ENCODE measurements around the gene ITPK1.

The ITPK1 gene

GRCh38 chr14:92982956-92983355 lies 132.8 kb downstream of the ITPK1 start:
- peaks cover 5% of the 10 kb centered on the region for H3K4me1 ChIP-seq (ENCODE audit: control insufficient read depth, insufficient read depth, low read depth, low read length)
- no peak overlapping the region for H2BK120ac ChIP-seq (ENCODE audit: low read depth, low read length)
- H2BK12ac ChIP-seq (ENCODE audit: low read length in 2 of 2), result no peak overlapping the region

GRCh38 chr14:92981726-92982125 lies 134.0 kb downstream of the ITPK1 start:
- no peak overlapping the region for H3K14ac ChIP-seq (ENCODE audit: low read length in 2 of 2)
- H3K79me1 ChIP-seq (replicated peaks; ENCODE audit: low read length, poor library complexity, severe bottlenecking), result peaks cover 1% of the 10 kb centered on the region
- no peak for DNase-seq
- no peak overlapping the region for H3K23ac ChIP-seq (ENCODE audit: low read length in 2 of 2)
- H3K18ac ChIP-seq (ENCODE audit: low read depth in 1 of 2, low read length in 2 of 2), result no peak overlapping the region
- no peak overlapping the region for H3K4ac ChIP-seq (ENCODE audit: low read depth in 1 of 2, low read length in 2 of 2)
- peaks cover 5% of the 10 kb centered on the region for H3K4me1 ChIP-seq (ENCODE audit: control insufficient read depth, insufficient read depth, low read depth, low read length)
- H3K4me2 ChIP-seq (ENCODE audit: low read length, poor library complexity, severe bottlenecking), result no peak overlapping the region
- no peak overlapping the region for H4K91ac ChIP-seq (ENCODE audit: low read length)
- 95% methylated on average over 8 of the region's 8 CpGs for WGBS
- H2BK120ac ChIP-seq (ENCODE audit: low read depth, low read length), result no peak overlapping the region
- H3K27me3 ChIP-seq (ENCODE audit: control insufficient read depth in 1 of 2, insufficient read depth in 1 of 2, low read length in 2 of 2), result no peaks in the 10 kb centered on the region
- H4K8ac ChIP-seq (ENCODE audit: low read length), result no peak overlapping the region
- no peak overlapping the region for H3K9ac ChIP-seq (ENCODE audit: low read length)
- H3K4me3 ChIP-seq (ENCODE audit: insufficient read depth in 1 of 2, low read depth in 1 of 2, low read length in 2 of 2), result no peak overlapping the region
- no peak overlapping the region for H3K27ac ChIP-seq (ENCODE audit: low read length, poor library complexity, severe bottlenecking)
- peaks cover 0 to 4% of the 10 kb centered on the region in 2 experiments for H3K36me3 ChIP-seq (ENCODE audit: control insufficient read depth in 1 of 2, insufficient read depth in 2 of 2, low read depth in 1 of 2, low read length in 2 of 2)
- H3K9me3 ChIP-seq (ENCODE audit: control insufficient read depth, low read length), result peaks cover 20% of the 10 kb centered on the region
- no peak overlapping the region for H2BK15ac ChIP-seq (ENCODE audit: low read depth, poor library complexity, severe bottlenecking)
- H2BK12ac ChIP-seq (ENCODE audit: low read length in 2 of 2), result no peak overlapping the region
- H2BK5ac ChIP-seq (ENCODE audit: low read depth, low read length, poor library complexity, severe bottlenecking), result no peak overlapping the region
- no peak overlapping the region for H2AFZ ChIP-seq (ENCODE audit: low read depth, low read length)
- H2AK5ac ChIP-seq (ENCODE audit: low read length, severe bottlenecking), result no peak overlapping the region

More at GRCh38 chr14:92982956-92983355, 132.8 kb downstream of the ITPK1 start:
- no peak overlapping the region for H2AFZ ChIP-seq (ENCODE audit: low read depth, low read length)
- H3K4me2 ChIP-seq (ENCODE audit: low read length, poor library complexity, severe bottlenecking), result no peak overlapping the region
- no peak overlapping the region for H4K91ac ChIP-seq (ENCODE audit: low read length)
- no peak overlapping the region for H3K14ac ChIP-seq (ENCODE audit: low read length in 2 of 2)
- H3K79me1 ChIP-seq (replicated peaks; ENCODE audit: low read length, poor library complexity, severe bottlenecking), result peaks cover 1% of the 10 kb centered on the region
- no peaks in the 10 kb centered on the region for H3K27me3 ChIP-seq (ENCODE audit: control insufficient read depth in 1 of 2, insufficient read depth in 1 of 2, low read length in 2 of 2)
- no peak overlapping the region for H3K18ac ChIP-seq (ENCODE audit: low read depth in 1 of 2, low read length in 2 of 2)
- no peak for DNase-seq
- no peak overlapping the region for H4K8ac ChIP-seq (ENCODE audit: low read length)
- H3K23ac ChIP-seq (ENCODE audit: low read length in 2 of 2), result no peak overlapping the region
- peaks cover 0 to 5% of the 10 kb centered on the region in 2 experiments for H3K36me3 ChIP-seq (ENCODE audit: control insufficient read depth in 1 of 2, insufficient read depth in 2 of 2, low read depth in 1 of 2, low read length in 2 of 2)
- H2BK15ac ChIP-seq (ENCODE audit: low read depth, poor library complexity, severe bottlenecking), result no peak overlapping the region
- WGBS, result 88% methylated on average over 8 of the region's 8 CpGs
- H3K9me3 ChIP-seq (ENCODE audit: control insufficient read depth, low read length), result peaks cover 8% of the 10 kb centered on the region
- H3K27ac ChIP-seq (ENCODE audit: low read length, poor library complexity, severe bottlenecking), result no peak overlapping the region
- H3K9ac ChIP-seq (ENCODE audit: low read length), result no peak overlapping the region
- no peak overlapping the region for H3K4ac ChIP-seq (ENCODE audit: low read depth in 1 of 2, low read length in 2 of 2)
- H2AK5ac ChIP-seq (ENCODE audit: low read length, severe bottlenecking), result no peak overlapping the region
- no peak overlapping the region for H3K4me3 ChIP-seq (ENCODE audit: insufficient read depth in 1 of 2, low read depth in 1 of 2, low read length in 2 of 2)
- H2BK5ac ChIP-seq (ENCODE audit: low read depth, low read length, poor library complexity, severe bottlenecking), result no peak overlapping the region

- Histone ChIP-seq H3K14ac (ENCODE audit: low read length in 2 of 2) (no peak overlapping the region), H2AK5ac (ENCODE audit: low read length, severe bottlenecking) (no peak overlapping the region), H4K91ac (ENCODE audit: low read length) (no peak overlapping the region), H2BK15ac (ENCODE audit: low read depth, poor library complexity, severe bottlenecking) (no peak overlapping the region), H3K27me3 (ENCODE audit: control insufficient read depth in 1 of 2, insufficient read depth in 1 of 2, low read length in 2 of 2) (no peaks in the 10 kb centered on the region), H3K9ac (ENCODE audit: low read length) (no peak overlapping the region), H3K18ac (ENCODE audit: low read depth in 1 of 2, low read length in 2 of 2) (no peak overlapping the region), H3K79me1 (replicated peaks; ENCODE audit: low read length, poor library complexity, severe bottlenecking) (peaks cover 1% of the 10 kb centered on the region), H3K36me3 (ENCODE audit: control insufficient read depth in 1 of 2, insufficient read depth in 2 of 2, low read depth in 1 of 2, low read length in 2 of 2) (peaks cover 0 to 6% of the 10 kb centered on the region in 2 experiments), H3K4me2 (ENCODE audit: low read length, poor library complexity, severe bottlenecking) (no peak overlapping the region), H3K4me1 (ENCODE audit: control insufficient read depth, insufficient read depth, low read depth, low read length) (peaks cover 2% of the 10 kb centered on the region), H2BK5ac (ENCODE audit: low read depth, low read length, poor library complexity, severe bottlenecking) (no peak overlapping the region), H3K27ac (ENCODE audit: low read length, poor library complexity, severe bottlenecking) (no peak overlapping the region), H3K4me3 (ENCODE audit: insufficient read depth in 1 of 2, low read depth in 1 of 2, low read length in 2 of 2) (no peak overlapping the region), H2BK120ac (ENCODE audit: low read depth, low read length) (no peak overlapping the region), H4K8ac (ENCODE audit: low read length) (no peak overlapping the region), H2BK12ac (ENCODE audit: low read length in 2 of 2) (no peak overlapping the region), H3K9me3 (ENCODE audit: control insufficient read depth, low read length) (peaks cover 28% of the 10 kb centered on the region), H3K23ac (ENCODE audit: low read length in 2 of 2) (no peak overlapping the region), H2AFZ (ENCODE audit: low read depth, low read length) (no peak overlapping the region), H3K4ac (ENCODE audit: low read depth in 1 of 2, low read length in 2 of 2) (no peak overlapping the region)
- WGBS, result 96% methylated on average over 4 of the region's 4 CpGs
- no peak for DNase-seq
Observed at GRCh38 chr14:92980866-92981265, 134.9 kb downstream of the ITPK1 start.

- H3K4me1 ChIP-seq (ENCODE audit: control insufficient read depth, insufficient read depth, low read depth, low read length), result peaks cover 3% of the 10 kb centered on the region
- peaks cover 6 to 8% of the 10 kb centered on the region in 2 experiments for H3K36me3 ChIP-seq (ENCODE audit: control insufficient read depth in 1 of 2, insufficient read depth in 2 of 2, low read depth in 1 of 2, low read length in 2 of 2)
- H2BK12ac ChIP-seq (ENCODE audit: low read length in 2 of 2), result no peak overlapping the region
- H3K23ac ChIP-seq (ENCODE audit: low read length in 2 of 2), result no peak overlapping the region
- H3K4me2 ChIP-seq (ENCODE audit: low read length, poor library complexity, severe bottlenecking), result no peak overlapping the region
- H2BK5ac ChIP-seq (ENCODE audit: low read depth, low read length, poor library complexity, severe bottlenecking), result no peak overlapping the region
- no peak overlapping the region for H3K14ac ChIP-seq (ENCODE audit: low read length in 2 of 2)
- no peaks in the 10 kb centered on the region for H3K27me3 ChIP-seq (ENCODE audit: control insufficient read depth in 1 of 2, insufficient read depth in 1 of 2, low read length in 2 of 2)
- no peak overlapping the region for H4K91ac ChIP-seq (ENCODE audit: low read length)
- H3K9me3 ChIP-seq (ENCODE audit: control insufficient read depth, low read length), result peaks cover 34% of the 10 kb centered on the region
- DNase-seq, result no peak
- H3K79me1 ChIP-seq (replicated peaks; ENCODE audit: low read length, poor library complexity, severe bottlenecking), result peaks cover 1% of the 10 kb centered on the region
- H2AFZ ChIP-seq (ENCODE audit: low read depth, low read length), result no peak overlapping the region
- H2BK15ac ChIP-seq (ENCODE audit: low read depth, poor library complexity, severe bottlenecking), result no peak overlapping the region
- H3K4me3 ChIP-seq (ENCODE audit: insufficient read depth in 1 of 2, low read depth in 1 of 2, low read length in 2 of 2), result no peak overlapping the region
- WGBS, result 65% methylated on average over 3 of the region's 4 CpGs
- no peak overlapping the region for H3K27ac ChIP-seq (ENCODE audit: low read length, poor library complexity, severe bottlenecking)
- H2AK5ac ChIP-seq (ENCODE audit: low read length, severe bottlenecking), result no peak overlapping the region
- H3K9ac ChIP-seq (ENCODE audit: low read length), result no peak overlapping the region
- H4K8ac ChIP-seq (ENCODE audit: low read length), result no peak overlapping the region
- no peak overlapping the region for H3K18ac ChIP-seq (ENCODE audit: low read depth in 1 of 2, low read length in 2 of 2)
- no peak overlapping the region for H3K4ac ChIP-seq (ENCODE audit: low read depth in 1 of 2, low read length in 2 of 2)
- no peak overlapping the region for H2BK120ac ChIP-seq (ENCODE audit: low read depth, low read length)
Observed at GRCh38 chr14:92978229-92979021, 137.3 kb downstream of the ITPK1 start.

All from mesenchymal stem cell (in vitro differentiated cells and primary cell).